MM.1S (cell line): ENCODE results near the gene LMBRD1.

ENCODE experiments used
- DNase-seq: peaks from one replicate; pipeline ENCODE4 v3.0.0-alpha.2; 2015
- H2AFZ ChIP-seq: fragments of 300-600 bp; sonication (generic); 2 replicates; pipeline ENCODE4 v1.6.0; 2016; ENCODE audit warnings: antibody characterized with exemption, low read length
- H3F3A ChIP-seq: fragments of 300-600 bp; sonication (generic); 2 replicates; pipeline ENCODE4 v1.6.1; 2016; ENCODE audit warnings: mild to moderate bottlenecking, antibody characterized with exemption, low read length, moderate library complexity, mixed read lengths; ENCODE audit not compliant: insufficient read depth
- H3K27ac ChIP-seq: fragments of 300-600 bp; sonication (generic); 2 replicates; pipeline ENCODE4 v1.5.1; 2016; ENCODE audit warnings: mild to moderate bottlenecking, low read length
- H3K27me3 ChIP-seq: fragments of 300-600 bp; sonication (generic); replicated peaks from 2 replicates; pipeline ENCODE4 v1.6.0; 2016; ENCODE audit warnings: low read length; ENCODE audit not compliant: insufficient read depth
- H3K36me3 ChIP-seq: fragments of 300-600 bp; sonication (generic); replicated peaks from 2 replicates; pipeline ENCODE4 v1.6.1; 2016; ENCODE audit warnings: mild to moderate bottlenecking, low read length, mixed read lengths; ENCODE audit not compliant: insufficient read depth
- H3K4me1 ChIP-seq: fragments of 300-600 bp; sonication (generic); 2 replicates; pipeline ENCODE4 v1.6.1; 2016; ENCODE audit warnings: low read length, mixed read lengths
- H3K4me2 ChIP-seq: fragments of 300-600 bp; sonication (generic); 2 replicates; pipeline ENCODE4 v1.6.0; 2016; ENCODE audit warnings: low read depth, low read length
- H3K4me3 ChIP-seq: fragments of 300-600 bp; sonication (generic); 2 replicates; pipeline ENCODE4 v1.5.1; 2016; ENCODE audit warnings: low read length, mixed read lengths
- H3K79me2 ChIP-seq: fragments of 300-600 bp; sonication (generic); 2 replicates; pipeline ENCODE4 v1.6.1; 2016; ENCODE audit warnings: mixed run types, low read length, mixed read lengths
- H3K9ac ChIP-seq: fragments of 300-600 bp; sonication (generic); 2 replicates; pipeline ENCODE4 v1.6.1; 2016; ENCODE audit warnings: low read length, mixed read lengths
- H3K9me2 ChIP-seq: fragments of 300-600 bp; sonication (generic); replicated peaks from 2 replicates; pipeline ENCODE4 v1.6.1; 2016; ENCODE audit warnings: mild to moderate bottlenecking, low read length, mixed read lengths; ENCODE audit not compliant: insufficient read depth
- H3K9me3 ChIP-seq: fragments of 300-600 bp; sonication (generic); replicated peaks from 2 replicates; pipeline ENCODE4 v1.6.1; 2016; ENCODE audit warnings: mild to moderate bottlenecking, low read length, mixed read lengths; ENCODE audit not compliant: insufficient read depth
- H4K20me1 ChIP-seq: fragments of 300-600 bp; sonication (generic); 2 replicates; pipeline ENCODE4 v1.6.1; 2016; ENCODE audit warnings: mild to moderate bottlenecking, low read length, moderate library complexity, mixed read lengths; ENCODE audit not compliant: insufficient read depth
- CTCF ChIP-seq: fragments of 300-600 bp; sonication (generic); IDR thresholded peaks from 2 replicates; pipeline ENCODE4 v1.5.1; 2016; ENCODE audit warnings: antibody characterized with exemption, low read length, mixed read lengths
- EZH2 ChIP-seq: fragments of 300-600 bp; sonication (generic); optimal IDR thresholded peaks from 2 replicates; pipeline ENCODE3; 2017; ENCODE audit warnings: low read depth, mild to moderate bottlenecking, antibody characterized with exemption, low read length, mixed read lengths
- EZH2phosphoT487 ChIP-seq: fragments of 300-600 bp; sonication (generic); IDR thresholded peaks from 2 replicates; pipeline ENCODE4 v1.6.1; 2018; ENCODE audit warnings: antibody characterized with exemption, low read length

LMBRD1 gene

GRCh38 chr6:69722683-69723082 is 74.1 kb downstream of the LMBRD1 start:
- Histone ChIP-seq H3K4me1 (no peaks in the 10 kb centered on the region), H3K27me3 (no peaks in the 10 kb centered on the region), H3K79me2 (no peaks in the 10 kb centered on the region), H3K4me2 (no peak overlapping the region), H2AFZ (no peak overlapping the region), H4K20me1 (no peaks in the 10 kb centered on the region), H3K9me2 (no peaks in the 10 kb centered on the region), H3K9me3 (no peaks in the 10 kb centered on the region), H3K9ac (no peak overlapping the region), H3F3A (no peaks in the 10 kb centered on the region), H3K27ac (no peak overlapping the region), H3K4me3 (no peak overlapping the region), H3K36me3 (no peaks in the 10 kb centered on the region)
- DNase-seq: no peak
- no peak for TF ChIP-seq EZH2phosphoT487
- no peak for TF ChIP-seq CTCF
- no peak for TF ChIP-seq EZH2

- Histone ChIP-seq H4K20me1 (no peaks in the 10 kb centered on the region), H3K4me1 (no peaks in the 10 kb centered on the region), H3K9ac (no peak overlapping the region), H2AFZ (no peak overlapping the region), H3F3A (no peaks in the 10 kb centered on the region), H3K27me3 (no peaks in the 10 kb centered on the region), H3K36me3 (no peaks in the 10 kb centered on the region; the same call in 1 of the 2 replicates), H3K4me2 (no peak overlapping the region), H3K9me3 (no peaks in the 10 kb centered on the region), H3K4me3 (no peak overlapping the region), H3K79me2 (no peaks in the 10 kb centered on the region), H3K9me2 (no peaks in the 10 kb centered on the region), H3K27ac (no peak overlapping the region)
- DNase-seq: peak; percentile 46
- TF ChIP-seq CTCF (peak; percentile 51), EZH2 (no peak), EZH2phosphoT487 (no peak)
Observed at GRCh38 chr6:69719602-69720193, 77.1 kb downstream of the LMBRD1 start.

DNA sequence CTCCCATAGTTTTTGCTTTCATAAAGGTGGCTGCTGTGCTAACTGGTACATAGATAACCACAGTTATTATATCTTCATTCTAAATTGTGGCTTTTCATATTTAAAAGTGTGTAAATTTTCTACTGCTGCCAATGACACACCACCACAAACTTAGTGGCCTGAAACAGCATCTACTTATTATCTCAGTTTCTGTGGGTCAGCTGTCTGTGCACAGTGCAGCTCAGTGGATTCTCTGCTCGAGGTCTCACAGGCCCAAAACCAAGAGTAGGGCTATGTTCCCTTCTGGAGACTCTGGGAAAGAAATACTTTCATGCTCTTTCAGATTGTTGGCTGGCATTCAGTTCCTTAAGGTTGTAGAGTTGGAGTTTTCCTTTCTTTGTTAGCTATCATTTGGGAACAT is 90.1 kb downstream of the LMBRD1 start:
- TF ChIP-seq EZH2 (no peak), CTCF (no peak), EZH2phosphoT487 (no peak)
- Histone ChIP-seq H3K36me3 (no peaks in the 10 kb centered on the region), H3K4me3 (no peak overlapping the region), H4K20me1 (no peaks in the 10 kb centered on the region), H3K79me2 (no peaks in the 10 kb centered on the region), H3K4me2 (no peak overlapping the region), H3F3A (no peaks in the 10 kb centered on the region), H3K9ac (no peak overlapping the region), H3K9me3 (no peaks in the 10 kb centered on the region), H3K27me3 (no peaks in the 10 kb centered on the region), H2AFZ (no peak overlapping the region), H3K4me1 (no peaks in the 10 kb centered on the region), H3K9me2 (no peaks in the 10 kb centered on the region), H3K27ac (no peak overlapping the region)
- DNase-seq: no peak
